Vagina (tissue), 2 donors: ENCODE measurements around the gene TRANK1. TPM values are rescaled to one million over a fixed set of nuclear protein-coding genes. Genes with fewer than 3 reads are reported as not detected.

Experiments
- DNase-seq, 2 donors: peaks; one replicate each; pipeline ENCODE4 v3.0.0-alpha.2; 2017; ENCODE audit errors: extremely low spot score in 2 of 2
- H3K27ac ChIP-seq: fragments of 200-600 bp; sonication (generic); one replicate; pipeline ENCODE4 v1.5.1; 2019
- H3K27me3 ChIP-seq: fragments of 200-600 bp; sonication (generic); one replicate; pipeline ENCODE4 v1.5.1; 2019
- H3K36me3 ChIP-seq, 2 donors: fragments of 200-600 bp; sonication (generic); one replicate each; pipeline ENCODE4 v1.5.1; 2017 to 2019
- H3K4me1 ChIP-seq: fragments of 200-600 bp; sonication (generic); one replicate; pipeline ENCODE4 v1.5.1; 2019
- H3K4me3 ChIP-seq, 2 donors: fragments of 200-600 bp; sonication (generic); 1 replicate in 1 of 2; 2 replicates in 1 of 2; pipeline ENCODE4 v1.5.1; 2016 to 2019
- H3K9me3 ChIP-seq: fragments of 200-600 bp; sonication (generic); one replicate; pipeline ENCODE4 v1.5.1; 2019
- POLR2A ChIP-seq, 2 donors: fragments of 450-650 bp; IDR thresholded peaks; one replicate each; pipeline ENCODE4 v1.6.1; 2017; ENCODE audit warnings: antibody characterized with exemption in 2 of 2, mild to moderate bottlenecking in 2 of 2, moderate library complexity in 2 of 2
- POLR2AphosphoS5 ChIP-seq, 2 donors: sonication (generic); formaldehyde crosslinking; IDR thresholded peaks; one replicate each; pipeline ENCODE4 v1.9.0; 2017; ENCODE audit warnings: antibody characterized with exemption in 2 of 2, mild to moderate bottlenecking in 2 of 2, low read depth in 1 of 2; ENCODE audit not compliant: insufficient read depth in 1 of 2
- intact Hi-C: fragments of 100-400 bp; cut with DNase I; formaldehyde crosslinking; loops from one replicate; pipeline ENCODE4 v1.15.1; 2023
- total RNA-seq: library from RNA; depleted of rRNA; stranded (reverse); fragments of >200 nt; gene quantifications from one replicate; pipeline ENCODE4 v1.2.3, GENCODE V29; 2016
- TF ChIP-seq, protein P1 (sequence below), 3 experiments: fragments of 450-650 bp in 2 of 3; fragments of 200-600 bp in 1 of 3; sonication (generic) in 1 of 3; IDR thresholded peaks; one replicate each; pipeline ENCODE4 v1.5.1; 2017 to 2019; ENCODE audit warnings: antibody characterized with exemption in 3 of 3, mild to moderate bottlenecking in 2 of 3, moderate library complexity in 2 of 3

The TRANK1 gene
- total RNA-seq, 1 donor from 2014 or later = 17.7 TPM

DNA sequence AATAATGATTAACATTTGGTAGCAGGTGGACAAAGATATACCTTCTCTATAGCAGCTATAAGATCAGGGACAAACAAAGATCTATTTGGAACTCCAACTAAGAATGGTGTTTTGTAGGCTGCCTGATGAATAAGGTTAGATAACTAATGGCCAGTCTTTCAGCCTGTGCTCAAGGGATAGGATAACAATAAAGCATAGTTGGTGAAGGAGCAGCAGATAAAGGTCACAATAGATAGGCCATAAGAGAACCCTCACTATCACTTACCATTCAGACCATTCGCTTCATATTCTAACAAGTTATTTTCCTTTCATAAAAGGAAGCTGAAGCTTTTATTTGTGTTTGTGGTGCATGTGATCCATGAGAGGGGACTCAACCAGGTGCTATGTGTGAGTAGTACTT is 28.3 kb upstream of the TRANK1 start:
- no peaks in the 10 kb centered on the region for H3K27me3 ChIP-seq
- TF ChIP-seq POLR2AphosphoS5 (IDR thresholded peaks at IDR 0.05; ENCODE audit: insufficient read depth in 1 of 2, low read depth in 1 of 2) (no peak), POLR2A (IDR thresholded peaks at IDR 0.05) (no peak)
- TF ChIP-seq, protein P1, sequence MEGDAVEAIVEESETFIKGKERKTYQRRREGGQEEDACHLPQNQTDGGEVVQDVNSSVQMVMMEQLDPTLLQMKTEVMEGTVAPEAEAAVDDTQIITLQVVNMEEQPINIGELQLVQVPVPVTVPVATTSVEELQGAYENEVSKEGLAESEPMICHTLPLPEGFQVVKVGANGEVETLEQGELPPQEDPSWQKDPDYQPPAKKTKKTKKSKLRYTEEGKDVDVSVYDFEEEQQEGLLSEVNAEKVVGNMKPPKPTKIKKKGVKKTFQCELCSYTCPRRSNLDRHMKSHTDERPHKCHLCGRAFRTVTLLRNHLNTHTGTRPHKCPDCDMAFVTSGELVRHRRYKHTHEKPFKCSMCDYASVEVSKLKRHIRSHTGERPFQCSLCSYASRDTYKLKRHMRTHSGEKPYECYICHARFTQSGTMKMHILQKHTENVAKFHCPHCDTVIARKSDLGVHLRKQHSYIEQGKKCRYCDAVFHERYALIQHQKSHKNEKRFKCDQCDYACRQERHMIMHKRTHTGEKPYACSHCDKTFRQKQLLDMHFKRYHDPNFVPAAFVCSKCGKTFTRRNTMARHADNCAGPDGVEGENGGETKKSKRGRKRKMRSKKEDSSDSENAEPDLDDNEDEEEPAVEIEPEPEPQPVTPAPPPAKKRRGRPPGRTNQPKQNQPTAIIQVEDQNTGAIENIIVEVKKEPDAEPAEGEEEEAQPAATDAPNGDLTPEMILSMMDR (IDR thresholded peaks at IDR 0.05) = no peak
- H3K9me3 ChIP-seq = no peaks in the 10 kb centered on the region
- H3K4me3 ChIP-seq = no peak overlapping the region
- H3K27ac ChIP-seq = no peak overlapping the region
- no peak for DNase-seq
- peaks cover 9% of the 10 kb centered on the region for H3K4me1 ChIP-seq
- intact Hi-C loops = no loop called here
- H3K36me3 ChIP-seq = no peaks in the 10 kb centered on the region

DNA sequence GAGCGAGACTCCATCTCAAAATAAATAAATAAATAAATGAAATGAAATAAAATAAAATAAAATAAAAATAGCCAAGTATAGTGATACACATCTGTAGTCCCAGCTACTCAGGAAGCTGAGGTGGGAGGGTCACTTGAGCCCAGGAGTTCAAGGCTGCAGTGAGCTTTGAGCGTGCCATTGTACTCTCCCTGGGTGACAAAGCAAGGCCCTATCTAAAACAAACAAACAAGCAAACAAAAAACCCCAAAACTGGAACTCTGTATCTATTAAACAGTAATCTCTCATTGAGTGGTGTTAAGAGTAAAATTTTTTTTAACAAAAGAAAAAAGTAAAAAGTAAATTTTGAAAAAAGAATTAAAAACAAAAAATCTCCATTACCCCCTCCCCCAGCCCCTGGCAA is 27.3 kb upstream of the TRANK1 start:
- Histone ChIP-seq H3K9me3 (no peaks in the 10 kb centered on the region), H3K4me1 (peaks cover 9% of the 10 kb centered on the region), H3K27ac (no peak overlapping the region), H3K27me3 (no peaks in the 10 kb centered on the region), H3K36me3 (no peaks in the 10 kb centered on the region), H3K4me3 (no peak overlapping the region)
- DNase-seq = no peak
- no peak for TF ChIP-seq POLR2AphosphoS5 (IDR thresholded peaks at IDR 0.05; ENCODE audit: insufficient read depth in 1 of 2, low read depth in 1 of 2)
- no peak for TF ChIP-seq POLR2A (IDR thresholded peaks at IDR 0.05)
- TF ChIP-seq, protein P1 (IDR thresholded peaks at IDR 0.05) = no peak
- intact Hi-C loops = no loop called here

DNA sequence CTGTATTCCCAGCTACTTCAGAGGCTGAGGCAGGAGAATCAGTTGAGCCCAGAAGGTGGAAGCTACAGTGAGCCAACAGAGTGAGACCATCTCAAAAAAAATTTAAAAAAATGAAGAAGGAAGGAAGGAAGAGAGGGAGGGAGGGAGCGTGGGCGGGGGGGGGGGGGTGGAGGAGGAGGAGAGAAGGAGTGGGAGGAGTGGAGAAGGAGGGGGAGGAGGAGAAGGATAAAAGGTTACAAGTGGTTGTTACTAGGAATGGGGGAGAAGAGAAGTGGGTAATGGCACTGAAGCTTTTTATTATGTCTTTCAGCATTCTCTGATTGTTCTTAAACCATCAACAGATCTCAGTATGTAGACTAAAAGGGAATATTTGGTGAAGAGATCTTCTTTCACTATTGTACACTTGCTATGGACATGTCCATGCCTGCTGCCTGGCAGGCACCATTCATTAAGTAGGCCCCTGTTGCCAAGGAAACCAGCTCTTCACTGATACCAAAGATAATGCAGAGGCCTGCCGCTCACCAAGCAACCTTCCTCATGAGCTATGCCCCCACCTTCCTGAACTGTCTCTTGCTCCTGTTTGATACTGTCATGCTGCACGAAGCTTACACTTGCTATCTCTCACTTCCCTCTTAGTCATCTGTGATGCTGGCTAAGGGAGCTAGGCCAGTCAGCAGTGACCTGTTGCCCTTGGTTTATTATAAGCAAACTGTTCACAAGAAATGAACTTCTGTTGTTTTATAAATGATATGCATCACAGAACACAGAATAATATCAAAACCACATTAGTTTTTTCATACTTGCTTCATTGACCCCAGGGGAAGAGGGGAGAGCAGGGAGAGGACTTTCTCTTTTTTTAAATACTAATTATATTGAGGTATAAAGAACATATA is 24.9 kb upstream of the TRANK1 start:
- H3K9me3 ChIP-seq = no peaks in the 10 kb centered on the region
- H3K4me3 ChIP-seq = no peak overlapping the region
- TF ChIP-seq, protein P1 (IDR thresholded peaks at IDR 0.05) = no peak
- TF ChIP-seq POLR2AphosphoS5 (IDR thresholded peaks at IDR 0.05; ENCODE audit: insufficient read depth in 1 of 2, low read depth in 1 of 2) (no peak), POLR2A (IDR thresholded peaks at IDR 0.05) (no peak)
- no peaks in the 10 kb centered on the region for H3K36me3 ChIP-seq
- H3K4me1 ChIP-seq = peaks cover 9% of the 10 kb centered on the region
- no peak for DNase-seq
- intact Hi-C loops = no loop called here
- H3K27me3 ChIP-seq = no peaks in the 10 kb centered on the region
- H3K27ac ChIP-seq = no peak overlapping the region

DNA sequence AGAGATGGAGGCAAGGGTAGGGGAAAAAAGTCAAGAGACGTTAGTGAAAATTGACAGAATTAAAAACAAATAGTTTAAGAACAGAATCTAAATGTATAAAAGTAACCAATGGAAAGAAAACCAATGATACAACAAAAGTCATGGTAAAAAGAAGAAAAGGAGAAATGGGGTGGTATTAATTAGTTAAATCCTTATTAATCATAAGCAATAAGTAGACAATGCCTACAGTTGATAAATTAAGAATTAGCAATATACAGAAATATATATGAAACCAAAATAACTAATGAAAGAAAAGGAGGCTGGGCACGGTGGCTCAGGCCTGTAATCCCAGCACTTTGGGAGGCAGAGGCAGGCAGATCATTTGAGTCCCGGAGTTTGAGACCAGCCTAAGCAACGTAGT is 24.2 kb upstream of the TRANK1 start:
- Histone ChIP-seq H3K4me3 (no peak overlapping the region), H3K27ac (no peak overlapping the region), H3K36me3 (no peaks in the 10 kb centered on the region), H3K9me3 (no peaks in the 10 kb centered on the region), H3K4me1 (peaks cover 9% of the 10 kb centered on the region), H3K27me3 (no peaks in the 10 kb centered on the region)
- TF ChIP-seq, protein P1 (IDR thresholded peaks at IDR 0.05) = no peak
- TF ChIP-seq POLR2A (IDR thresholded peaks at IDR 0.05) = no peak
- TF ChIP-seq POLR2AphosphoS5 (IDR thresholded peaks at IDR 0.05; ENCODE audit: insufficient read depth in 1 of 2, low read depth in 1 of 2) = no peak
- intact Hi-C loops = no loop called here
- DNase-seq = no peak

DNA sequence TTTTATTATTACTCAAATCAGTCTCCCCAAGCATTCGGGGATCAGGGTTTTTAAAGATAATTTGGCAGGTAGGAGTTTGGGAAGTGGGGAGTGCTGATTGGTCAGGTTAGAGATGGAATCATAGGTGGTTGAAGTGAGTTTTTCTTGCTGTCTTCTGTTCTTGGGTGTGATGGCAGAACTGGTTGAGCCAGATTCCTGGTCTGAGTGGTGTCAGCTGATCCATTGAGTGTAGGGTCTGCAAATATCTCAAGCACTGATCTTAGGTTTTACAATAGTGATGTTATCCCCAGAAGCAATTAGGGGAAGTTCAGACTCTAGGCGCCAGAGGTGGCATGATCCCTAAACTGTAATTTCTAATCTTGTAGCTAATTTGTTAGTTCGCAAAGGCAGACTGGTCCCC is 20.6 kb upstream of the TRANK1 start:
- H3K9me3 ChIP-seq = no peaks in the 10 kb centered on the region
- DNase-seq = no peak
- TF ChIP-seq POLR2A (IDR thresholded peaks at IDR 0.05) (no peak), POLR2AphosphoS5 (IDR thresholded peaks at IDR 0.05; ENCODE audit: insufficient read depth in 1 of 2, low read depth in 1 of 2) (no peak)
- TF ChIP-seq, protein P1 (IDR thresholded peaks at IDR 0.05) = no peak
- no peak overlapping the region for H3K27ac ChIP-seq
- H3K36me3 ChIP-seq = no peaks in the 10 kb centered on the region
- intact Hi-C loops = no loop called here
- H3K4me1 ChIP-seq = peaks cover 9% of the 10 kb centered on the region
- H3K27me3 ChIP-seq = no peaks in the 10 kb centered on the region
- no peak overlapping the region for H3K4me3 ChIP-seq
